BJ (cell line): ENCODE results near the gene MORN2. TPM values are rescaled to one million over a fixed set of nuclear protein-coding genes. Genes with fewer than 3 reads are reported as not detected.

Experiments
- CTCF ChIA-PET: fragments of 350-600 bp; formaldehyde crosslinking; extraction: SDS; loops from one replicate; lab custom pipeline; 2021; ENCODE audit warnings: antibody characterized with exemption, inconsistent platforms; lab: Yijun Ruan, JAX
- POLR2A ChIA-PET: fragments of 300-600 bp; sonication (Branson Sonifier 250); formaldehyde crosslinking; extraction: SDS; loops from one replicate; lab custom pipeline; 2021; ENCODE audit warnings: antibody characterized with exemption; lab: Charles Lee
- DNase-seq: peaks from one replicate; pipeline ENCODE4 v3.0.0-alpha.2; 2011; ENCODE audit warnings: low read depth
- H3K27me3 ChIP-seq: 2 replicates; pipeline ENCODE4 v1.6.0; 2011; ENCODE audit warnings: low read length; ENCODE audit not compliant: control insufficient read depth, insufficient read depth
- H3K36me3 ChIP-seq: 2 replicates; pipeline ENCODE4 v1.5.1; 2011; ENCODE audit warnings: low read length; ENCODE audit not compliant: control insufficient read depth, insufficient read depth
- H3K4me3 ChIP-seq: 2 replicates; pipeline ENCODE4 v1.5.1; 2011; ENCODE audit warnings: low read depth, mild to moderate bottlenecking, control low read depth, low read length
- polyA plus RNA-seq: library from polyadenylated mRNA; depleted of rRNA; stranded (reverse); fragments of >200 nt; gene quantifications from 2 replicates; pipeline ENCODE4 v1.2.3, GENCODE V29; 2011
- TF ChIP-seq, protein P1 (sequence below): IDR thresholded peaks from 2 replicates; pipeline ENCODE4 v1.5.1; 2011; ENCODE audit warnings: low read depth, mild to moderate bottlenecking, control low read depth, inconsistent platforms, low read length, moderate library complexity; ENCODE audit not compliant: insufficient read depth

MORN2 gene
- polyA plus RNA-seq, 1 experiment, result 10.7 TPM

DNA sequence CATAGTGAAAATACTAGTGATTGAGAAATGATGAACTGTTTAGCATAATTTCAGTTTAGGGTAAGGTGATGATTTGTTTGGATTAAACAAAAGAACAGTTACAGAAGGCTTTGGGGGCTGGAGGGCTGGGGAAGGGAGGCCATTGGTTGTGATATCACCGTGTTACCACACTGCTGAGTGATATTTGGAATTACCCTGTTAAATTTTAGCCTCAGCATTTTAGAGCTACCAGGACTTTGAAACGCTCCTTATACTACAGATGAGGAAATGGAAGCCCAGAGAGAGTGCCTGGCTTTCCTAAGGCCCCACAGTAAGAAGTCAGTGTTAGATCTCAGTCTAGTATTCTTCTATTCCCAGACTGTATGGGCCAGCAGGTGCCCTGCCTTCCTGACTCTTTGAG lies 29.5 kb downstream of the MORN2 start:
- TF ChIP-seq, protein P1, sequence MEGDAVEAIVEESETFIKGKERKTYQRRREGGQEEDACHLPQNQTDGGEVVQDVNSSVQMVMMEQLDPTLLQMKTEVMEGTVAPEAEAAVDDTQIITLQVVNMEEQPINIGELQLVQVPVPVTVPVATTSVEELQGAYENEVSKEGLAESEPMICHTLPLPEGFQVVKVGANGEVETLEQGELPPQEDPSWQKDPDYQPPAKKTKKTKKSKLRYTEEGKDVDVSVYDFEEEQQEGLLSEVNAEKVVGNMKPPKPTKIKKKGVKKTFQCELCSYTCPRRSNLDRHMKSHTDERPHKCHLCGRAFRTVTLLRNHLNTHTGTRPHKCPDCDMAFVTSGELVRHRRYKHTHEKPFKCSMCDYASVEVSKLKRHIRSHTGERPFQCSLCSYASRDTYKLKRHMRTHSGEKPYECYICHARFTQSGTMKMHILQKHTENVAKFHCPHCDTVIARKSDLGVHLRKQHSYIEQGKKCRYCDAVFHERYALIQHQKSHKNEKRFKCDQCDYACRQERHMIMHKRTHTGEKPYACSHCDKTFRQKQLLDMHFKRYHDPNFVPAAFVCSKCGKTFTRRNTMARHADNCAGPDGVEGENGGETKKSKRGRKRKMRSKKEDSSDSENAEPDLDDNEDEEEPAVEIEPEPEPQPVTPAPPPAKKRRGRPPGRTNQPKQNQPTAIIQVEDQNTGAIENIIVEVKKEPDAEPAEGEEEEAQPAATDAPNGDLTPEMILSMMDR, result no peak
- DNase-seq, result no peak
- ChIA-PET CTCF (interaction anchor here (1.4 kb wide), 1 partner anchor 19 kb away, joined by 4 read pairs; no protein-coding TSS in a partner anchor), POLR2A (no interaction called here)
- H3K4me3 ChIP-seq, result no peak overlapping the region
- no peaks in the 10 kb centered on the region for H3K27me3 ChIP-seq
- H3K36me3 ChIP-seq, result no peaks in the 10 kb centered on the region

DNA sequence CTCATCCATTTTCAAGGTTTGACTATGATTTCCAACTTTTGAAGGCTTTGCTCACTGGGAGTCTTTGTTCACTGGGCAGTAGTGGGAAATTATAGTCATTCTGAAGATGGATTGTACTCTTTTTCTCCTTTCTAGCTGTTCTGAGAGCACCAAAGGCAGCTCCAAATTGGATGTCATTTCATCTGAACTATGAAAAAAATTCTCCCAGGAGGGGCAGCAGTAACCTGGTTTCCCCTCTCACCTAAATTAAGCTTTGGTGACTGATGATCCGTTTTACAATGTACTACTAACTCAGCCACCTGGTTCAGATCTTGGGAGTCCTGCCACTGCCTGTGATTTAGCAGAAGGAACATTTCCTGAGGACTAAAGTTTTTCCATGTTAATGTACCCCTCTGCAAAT lies 31.5 kb downstream of the MORN2 start:
- H3K27me3 ChIP-seq, result no peaks in the 10 kb centered on the region
- ChIA-PET CTCF (interaction anchor here (0.6 kb wide), 1 partner anchor 80 kb away, joined by 3 read pairs; no protein-coding TSS in a partner anchor), POLR2A (interaction anchor here (0.6 kb wide), 1 partner anchor 17 kb away, joined by 9 read pairs; no protein-coding TSS in a partner anchor)
- DNase-seq, result no peak
- TF ChIP-seq, protein P1, result no peak
- no peak overlapping the region for H3K4me3 ChIP-seq
- no peaks in the 10 kb centered on the region for H3K36me3 ChIP-seq

DNA sequence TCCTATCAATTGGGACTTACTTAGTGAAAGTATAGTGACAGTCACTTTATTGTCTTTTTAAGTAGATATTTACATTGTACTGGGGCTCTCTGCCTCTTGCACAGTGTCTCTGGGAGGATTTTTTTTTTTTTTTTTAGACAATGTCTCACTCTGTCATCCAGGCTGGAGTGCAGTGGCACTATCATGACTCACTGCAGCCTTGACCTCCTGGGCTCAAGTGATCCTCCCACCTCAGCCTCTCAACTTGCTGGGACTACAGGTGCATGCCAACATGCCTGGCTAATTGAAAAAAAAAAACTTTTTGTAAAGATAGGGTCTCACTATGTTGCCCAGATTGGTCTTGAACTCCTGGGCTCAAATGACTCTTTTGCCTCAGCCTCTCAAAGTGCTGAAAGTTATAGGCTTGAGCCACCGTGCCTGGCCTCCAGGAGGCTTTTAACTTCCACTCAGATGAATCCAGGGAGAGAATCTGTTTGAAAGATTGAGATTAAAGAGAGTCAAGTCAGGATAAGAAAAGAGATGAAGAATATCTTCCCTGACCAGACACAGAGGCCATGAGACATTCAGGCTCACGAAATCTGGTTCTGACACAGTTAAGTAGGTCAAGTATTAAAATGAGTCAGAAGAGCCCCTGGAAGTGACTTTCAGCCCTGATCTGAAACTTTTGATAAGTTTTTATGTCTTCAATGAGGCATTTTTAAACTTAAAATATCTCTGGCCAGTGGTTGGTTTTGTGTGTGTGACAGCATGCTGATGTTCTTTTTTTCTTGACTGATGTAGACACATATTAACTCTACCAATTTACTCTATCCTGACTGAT lies 32.2 kb downstream of the MORN2 start:
- H3K4me3 ChIP-seq, result no peak overlapping the region
- ChIA-PET POLR2A (no interaction called here), CTCF (interaction anchor here (0.6 kb wide), 1 partner anchor 80 kb away, joined by 3 read pairs; no protein-coding TSS in a partner anchor)
- DNase-seq, result no peak
- no peaks in the 10 kb centered on the region for H3K36me3 ChIP-seq
- H3K27me3 ChIP-seq, result no peaks in the 10 kb centered on the region
- TF ChIP-seq, protein P1, result no peak

DNA sequence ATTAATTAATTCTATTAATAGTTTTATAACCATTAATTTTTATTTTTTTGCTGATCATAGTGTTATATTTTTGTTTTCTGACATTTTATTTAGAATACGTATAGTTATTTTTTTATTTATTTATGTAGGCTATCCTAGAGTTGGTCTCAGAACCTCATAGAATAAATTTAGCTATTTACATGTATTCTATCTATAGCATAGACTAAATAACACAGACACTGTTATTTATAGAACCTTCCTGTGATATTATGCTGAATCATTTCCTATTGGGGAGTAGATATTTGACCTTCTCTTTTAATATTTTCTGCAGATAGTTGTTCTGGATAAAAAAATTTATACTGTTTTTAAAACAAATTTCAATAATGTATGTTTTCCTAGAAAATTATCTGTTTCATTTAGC lies 34.1 kb downstream of the MORN2 start:
- ChIA-PET POLR2A (interaction anchor here (0.6 kb wide), 1 partner anchor 1191 kb away, joined by 3 read pairs; no protein-coding TSS in a partner anchor), CTCF (no interaction called here)
- no peak for DNase-seq
- TF ChIP-seq, protein P1, result no peak
- no peaks in the 10 kb centered on the region for H3K36me3 ChIP-seq
- H3K4me3 ChIP-seq, result no peak overlapping the region
- H3K27me3 ChIP-seq, result no peaks in the 10 kb centered on the region

DNA sequence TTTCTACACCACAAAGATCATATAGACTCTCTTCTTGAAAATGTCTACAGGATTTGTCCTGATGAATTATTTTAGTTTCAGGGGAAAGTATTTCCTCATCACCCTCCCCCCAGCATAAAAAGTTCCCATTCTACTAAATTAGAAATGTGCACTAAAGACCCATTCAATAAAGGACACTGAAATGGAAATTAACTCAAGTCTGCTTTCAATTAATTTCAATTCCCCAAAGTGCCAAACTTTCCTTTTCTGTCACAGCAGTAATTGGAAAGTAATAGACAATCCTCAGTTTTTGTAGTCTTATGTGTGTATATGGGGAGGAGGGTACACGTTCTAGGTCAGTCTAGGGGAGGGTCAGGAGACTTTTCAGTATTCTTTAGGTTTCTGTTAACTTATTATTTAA lies 35.4 kb downstream of the MORN2 start:
- POLR2A ChIA-PET, result no interaction called here
- H3K4me3 ChIP-seq, result no peak overlapping the region
- H3K36me3 ChIP-seq, result no peaks in the 10 kb centered on the region
- CTCF ChIA-PET, result no interaction called here
- H3K27me3 ChIP-seq, result no peaks in the 10 kb centered on the region
- TF ChIP-seq, protein P1, result no peak
- no peak for DNase-seq
